ENCODE results near the gene KLHL7.
"Not testable (repeated sequence)": the region's sequence is repeated elsewhere in the genome, so short reads cannot be mapped to it uniquely, and the experiment has no call there.

The KLHL7 gene

GRCh38 chr7:23222439-23223030, 117.0 kb downstream of the KLHL7 start:
- peaks cover 31% of the 10 kb centered on the region for H3K27me3 Mint-ChIP-seq
- no peaks in the 10 kb centered on the region for H3K36me3 Mint-ChIP-seq
- H3K27ac Mint-ChIP-seq = no peak overlapping the region
- no peaks in the 10 kb centered on the region for H3K9me3 Mint-ChIP-seq
- no peak for DNase-seq
- no peak overlapping the region for H3K4me3 Mint-ChIP-seq
- H3K4me1 Mint-ChIP-seq = no peaks in the 10 kb centered on the region
- CTCF ChIA-PET = no interaction called here

GRCh38 chr7:23224364-23224763, 118.8 kb downstream of the KLHL7 start:
- CTCF ChIA-PET, DNase-seq, H3K4me1 Mint-ChIP-seq, H3K9me3 Mint-ChIP-seq, H3K4me3 Mint-ChIP-seq, H3K27ac Mint-ChIP-seq, H3K36me3 Mint-ChIP-seq: not testable (repeated sequence)
- peaks cover 23% of the 10 kb centered on the region for H3K27me3 Mint-ChIP-seq

GRCh38 chr7:23226844-23227450, 121.4 kb downstream of the KLHL7 start:
- no peak for DNase-seq
- CTCF ChIA-PET = no interaction called here
- Mint-ChIP-seq H3K27me3 (peaks cover 17% of the 10 kb centered on the region), H3K36me3 (no peaks in the 10 kb centered on the region), H3K9me3 (no peaks in the 10 kb centered on the region), H3K27ac (no peak overlapping the region), H3K4me3 (no peak overlapping the region), H3K4me1 (no peaks in the 10 kb centered on the region)
